GM12878 (cell line): Measurements from ENCODE around the gene ELP1.
"Not testable (repeated sequence)": the region's sequence is repeated elsewhere in the genome, so short reads cannot be mapped to it uniquely, and the experiment has no call there.

Experiments used
- CEBPB ChIP-seq, 2 experiments: fragments of 150-350 bp in 1 of 2; IDR thresholded peaks; 2 replicates each; pipeline ENCODE4 v1.6.1; 2012 to 2014; ENCODE audit warnings: low read depth in 2 of 2, low read length in 2 of 2, borderline replicate concordance in 1 of 2, inconsistent platforms in 1 of 2
- CTCF ChIP-seq, 3 experiments: IDR thresholded peaks in 2 of 3; conservative IDR thresholded peaks in 1 of 3; 2 replicates each; pipeline ENCODE4 v1.5.1; 2011; ENCODE audit warnings: low read depth in 3 of 3, low read length in 3 of 3, mild to moderate bottlenecking in 3 of 3, control low read depth in 2 of 3, moderate library complexity in 2 of 3, inconsistent platforms in 1 of 3, mixed read lengths in 1 of 3; ENCODE audit not compliant: control insufficient read depth in 2 of 3, insufficient read depth in 1 of 3; ENCODE audit errors: extremely low read depth in 1 of 3
- HCFC1 ChIP-seq: fragments of 150-350 bp; IDR thresholded peaks from 2 replicates; pipeline ENCODE4 v1.6.1; 2014; ENCODE audit warnings: low read length
- NBN ChIP-seq: fragments of 450-650 bp; IDR thresholded peaks from 2 replicates; pipeline ENCODE4 v1.6.1; 2016
- POLR2AphosphoS5 ChIP-seq: IDR thresholded peaks from 2 replicates; pipeline ENCODE4 v1.6.1; 2011; ENCODE audit warnings: mild to moderate bottlenecking, low read length, inconsistent platforms
- SMAD1 ChIP-seq: fragments of 450-650 bp; IDR thresholded peaks from 2 replicates; pipeline ENCODE4 v1.6.1; 2018; ENCODE audit warnings: mild to moderate bottlenecking, low read depth; ENCODE audit not compliant: partially characterized antibody
- SPI1 ChIP-seq: IDR thresholded peaks from 2 replicates; pipeline ENCODE4 v1.6.1; 2011; ENCODE audit warnings: low read depth, mild to moderate bottlenecking, low read length, moderate library complexity, borderline replicate concordance; ENCODE audit not compliant: insufficient read depth
- SRF ChIP-seq, 2 experiments: IDR thresholded peaks; 2 replicates each; pipeline ENCODE4 v1.6.1; 2011; ENCODE audit warnings: low read depth in 2 of 2, low read length in 2 of 2, mild to moderate bottlenecking in 1 of 2, moderate library complexity in 1 of 2
- TCF7 ChIP-seq: IDR thresholded peaks from 2 replicates; pipeline ENCODE4 v1.6.1; 2014; ENCODE audit warnings: antibody characterized with exemption, borderline replicate concordance
- TF ChIP-seq, protein P1 (sequence below): IDR thresholded peaks from 2 replicates; pipeline ENCODE4 v1.6.1; 2012; ENCODE audit warnings: low read depth, low read length, improper control_type of control experiment
- TF ChIP-seq, protein P2 (sequence below): fragments of 450-650 bp; IDR thresholded peaks from 2 replicates; pipeline ENCODE4 v1.6.1; 2016; ENCODE audit warnings: mild to moderate bottlenecking
- TF ChIP-seq, protein P3 (sequence below): IDR thresholded peaks from 2 replicates; pipeline ENCODE4 v1.6.1; 2011; ENCODE audit warnings: low read depth, low read length, improper control_type of control experiment, borderline replicate concordance
- TF ChIP-seq, protein P4 (sequence below): IDR thresholded peaks from 2 replicates; pipeline ENCODE4 v1.6.1; 2012; ENCODE audit warnings: low read depth, low read length, improper control_type of control experiment
- TF ChIP-seq, protein P5 (sequence below): IDR thresholded peaks from 2 replicates; pipeline ENCODE4 v1.6.1; 2012; ENCODE audit warnings: low read depth, low read length, improper control_type of control experiment

DNA sequence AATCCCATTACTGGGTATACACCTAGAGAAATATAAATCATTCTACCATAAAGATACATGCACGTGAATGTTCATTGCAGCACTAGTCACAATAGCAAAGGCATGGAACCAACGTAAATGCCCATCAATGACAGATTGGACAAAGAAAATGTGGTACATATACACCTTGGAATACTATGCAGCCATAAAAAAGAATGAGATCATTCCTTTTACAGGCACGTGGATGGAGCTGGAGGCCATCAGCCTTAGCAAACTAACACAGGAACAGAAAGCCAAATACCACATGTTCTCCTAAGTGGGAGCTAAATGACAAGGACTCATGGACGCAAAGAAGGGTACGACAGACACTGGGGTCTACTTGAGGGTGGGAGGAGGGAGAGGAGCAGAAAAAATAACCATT is 94.4 kb downstream of the ELP1 start:
- TF ChIP-seq, protein P1, sequence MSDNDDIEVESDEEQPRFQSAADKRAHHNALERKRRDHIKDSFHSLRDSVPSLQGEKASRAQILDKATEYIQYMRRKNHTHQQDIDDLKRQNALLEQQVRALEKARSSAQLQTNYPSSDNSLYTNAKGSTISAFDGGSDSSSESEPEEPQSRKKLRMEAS, result not testable (repeated sequence)
- TF ChIP-seq SRF (IDR thresholded peaks at IDR 0.05; ENCODE audit: low read depth in 2 of 2, low read length in 2 of 2); HCFC1; SPI1; CTCF (IDR thresholded peaks at IDR 0.05 in 2 of 3, conservative IDR thresholded peaks at IDR 0.05 in 1 of 3; ENCODE audit: control insufficient read depth in 2 of 3, extremely low read depth in 1 of 3, insufficient read depth in 1 of 3, low read depth in 3 of 3, low read length in 3 of 3); NBN; POLR2AphosphoS5; TCF7; CEBPB (IDR thresholded peaks at IDR 0.05; ENCODE audit: borderline replicate concordance in 1 of 2, low read depth in 2 of 2, low read length in 2 of 2); SMAD1: not testable (repeated sequence)
- TF ChIP-seq, protein P2, sequence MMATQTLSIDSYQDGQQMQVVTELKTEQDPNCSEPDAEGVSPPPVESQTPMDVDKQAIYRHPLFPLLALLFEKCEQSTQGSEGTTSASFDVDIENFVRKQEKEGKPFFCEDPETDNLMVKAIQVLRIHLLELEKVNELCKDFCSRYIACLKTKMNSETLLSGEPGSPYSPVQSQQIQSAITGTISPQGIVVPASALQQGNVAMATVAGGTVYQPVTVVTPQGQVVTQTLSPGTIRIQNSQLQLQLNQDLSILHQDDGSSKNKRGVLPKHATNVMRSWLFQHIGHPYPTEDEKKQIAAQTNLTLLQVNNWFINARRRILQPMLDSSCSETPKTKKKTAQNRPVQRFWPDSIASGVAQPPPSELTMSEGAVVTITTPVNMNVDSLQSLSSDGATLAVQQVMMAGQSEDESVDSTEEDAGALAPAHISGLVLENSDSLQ, result not testable (repeated sequence)
- TF ChIP-seq, protein P3, sequence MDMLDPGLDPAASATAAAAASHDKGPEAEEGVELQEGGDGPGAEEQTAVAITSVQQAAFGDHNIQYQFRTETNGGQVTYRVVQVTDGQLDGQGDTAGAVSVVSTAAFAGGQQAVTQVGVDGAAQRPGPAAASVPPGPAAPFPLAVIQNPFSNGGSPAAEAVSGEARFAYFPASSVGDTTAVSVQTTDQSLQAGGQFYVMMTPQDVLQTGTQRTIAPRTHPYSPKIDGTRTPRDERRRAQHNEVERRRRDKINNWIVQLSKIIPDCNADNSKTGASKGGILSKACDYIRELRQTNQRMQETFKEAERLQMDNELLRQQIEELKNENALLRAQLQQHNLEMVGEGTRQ, result not testable (repeated sequence)
- TF ChIP-seq, protein P4, sequence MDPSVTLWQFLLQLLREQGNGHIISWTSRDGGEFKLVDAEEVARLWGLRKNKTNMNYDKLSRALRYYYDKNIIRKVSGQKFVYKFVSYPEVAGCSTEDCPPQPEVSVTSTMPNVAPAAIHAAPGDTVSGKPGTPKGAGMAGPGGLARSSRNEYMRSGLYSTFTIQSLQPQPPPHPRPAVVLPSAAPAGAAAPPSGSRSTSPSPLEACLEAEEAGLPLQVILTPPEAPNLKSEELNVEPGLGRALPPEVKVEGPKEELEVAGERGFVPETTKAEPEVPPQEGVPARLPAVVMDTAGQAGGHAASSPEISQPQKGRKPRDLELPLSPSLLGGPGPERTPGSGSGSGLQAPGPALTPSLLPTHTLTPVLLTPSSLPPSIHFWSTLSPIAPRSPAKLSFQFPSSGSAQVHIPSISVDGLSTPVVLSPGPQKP, result not testable (repeated sequence)
- TF ChIP-seq, protein P5, sequence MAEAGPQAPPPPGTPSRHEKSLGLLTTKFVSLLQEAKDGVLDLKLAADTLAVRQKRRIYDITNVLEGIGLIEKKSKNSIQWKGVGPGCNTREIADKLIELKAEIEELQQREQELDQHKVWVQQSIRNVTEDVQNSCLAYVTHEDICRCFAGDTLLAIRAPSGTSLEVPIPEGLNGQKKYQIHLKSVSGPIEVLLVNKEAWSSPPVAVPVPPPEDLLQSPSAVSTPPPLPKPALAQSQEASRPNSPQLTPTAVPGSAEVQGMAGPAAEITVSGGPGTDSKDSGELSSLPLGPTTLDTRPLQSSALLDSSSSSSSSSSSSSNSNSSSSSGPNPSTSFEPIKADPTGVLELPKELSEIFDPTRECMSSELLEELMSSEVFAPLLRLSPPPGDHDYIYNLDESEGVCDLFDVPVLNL, result not testable (repeated sequence)
